Ascending aorta (tissue), 2 donors: ENCODE results near the gene FIG4. TPM values are rescaled to one million over a fixed set of nuclear protein-coding genes. Genes with fewer than 3 reads are reported as not detected.

Experiments
- DNase-seq, 2 donors: peaks; one replicate each; pipeline ENCODE4 v3.0.0-alpha.2; 2019; ENCODE audit warnings: low spot score in 2 of 2
- H3K27ac ChIP-seq, 2 donors: fragments of 200-600 bp; sonication (generic); one replicate each; pipeline ENCODE4 v1.5.1; 2016 to 2017; ENCODE audit warnings: mild to moderate bottlenecking in 1 of 2
- H3K27me3 ChIP-seq: fragments of 200-600 bp; sonication (generic); one replicate; pipeline ENCODE4 v1.5.1; 2017
- H3K36me3 ChIP-seq, 2 donors: fragments of 200-600 bp; sonication (generic); one replicate each; pipeline ENCODE4 v1.5.1; 2016
- H3K4me1 ChIP-seq, 2 donors: fragments of 200-600 bp; sonication (generic); one replicate each; pipeline ENCODE4 v1.5.1; 2016 to 2017; ENCODE audit warnings: mild to moderate bottlenecking in 1 of 2
- H3K4me3 ChIP-seq, 2 donors: fragments of 200-600 bp; sonication (generic); one replicate each; pipeline ENCODE4 v1.5.1; 2016 to 2017; ENCODE audit warnings: mild to moderate bottlenecking in 1 of 2
- H3K9me3 ChIP-seq, 2 donors: fragments of 200-600 bp; sonication (generic); one replicate each; pipeline ENCODE4 v1.5.1; 2016
- CTCF ChIP-seq, 3 experiments: fragments of 200-600 bp in 2 of 3; fragments of 450-650 bp in 1 of 3; sonication (generic) in 2 of 3; IDR thresholded peaks; one replicate each; pipeline ENCODE4 v1.5.1; 2016 to 2019; ENCODE audit warnings: antibody characterized with exemption in 3 of 3, mild to moderate bottlenecking in 1 of 3, moderate library complexity in 1 of 3
- intact Hi-C: fragments of 100-400 bp; cut with DNase I; formaldehyde crosslinking; loops from one replicate; pipeline ENCODE4 v1.15.1; 2023
- total RNA-seq: library from RNA; depleted of rRNA; stranded (reverse); fragments of >200 nt; gene quantifications from one replicate; pipeline ENCODE4 v1.1.0, GENCODE V29; 2016

The FIG4 gene
- total RNA-seq, 1 donor from 2014 or later, result 27.9 TPM

GRCh38 chr6:109874086-109874485 is 183.0 kb downstream of the FIG4 start:
- intact Hi-C loops, result no loop called here

DNA sequence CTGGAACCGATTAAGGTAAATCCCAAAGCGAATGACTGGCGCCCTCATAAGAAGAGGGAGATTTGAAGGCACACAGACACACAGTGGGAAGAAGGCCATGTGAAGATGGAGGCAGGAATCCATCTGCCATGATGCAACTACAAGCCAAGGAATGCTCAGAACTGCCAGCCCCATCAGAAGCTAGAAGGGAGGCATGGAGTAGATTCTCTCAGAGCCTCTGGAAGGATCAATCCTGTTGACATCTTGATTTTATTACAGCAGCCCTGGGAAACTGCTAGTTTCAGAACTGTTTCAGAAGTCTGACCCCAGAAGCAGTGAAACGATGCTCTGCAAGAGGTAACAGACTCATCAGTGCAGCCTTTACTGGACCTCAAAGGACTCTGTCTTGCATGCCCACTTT is 183.5 kb downstream of the FIG4 start:
- intact Hi-C loops, result no loop called here

More at GRCh38 chr6:109874086-109874485, 183.0 kb downstream of the FIG4 start:
- no peaks in the 10 kb centered on the region for H3K27me3 ChIP-seq
- H3K4me3 ChIP-seq, result no peak overlapping the region
- TF ChIP-seq CTCF (IDR thresholded peaks at IDR 0.05), result no peak
- no peaks in the 10 kb centered on the region for H3K36me3 ChIP-seq
- no peaks in the 10 kb centered on the region for H3K9me3 ChIP-seq
- no peaks in the 10 kb centered on the region for H3K4me1 ChIP-seq
- DNase-seq, result peak in 1 of 2 donors; percentile 21
- H3K27ac ChIP-seq, result no peak overlapping the region

More for the DNA sequence above, 183.5 kb downstream of the FIG4 start:
- H3K27ac ChIP-seq, result no peak overlapping the region
- H3K4me3 ChIP-seq, result no peak overlapping the region
- no peaks in the 10 kb centered on the region for H3K27me3 ChIP-seq
- no peak for DNase-seq
- no peaks in the 10 kb centered on the region for H3K4me1 ChIP-seq
- no peaks in the 10 kb centered on the region for H3K9me3 ChIP-seq
- no peak for TF ChIP-seq CTCF (IDR thresholded peaks at IDR 0.05)
- no peaks in the 10 kb centered on the region for H3K36me3 ChIP-seq

Other genes starting within 250 kb of the FIG4 start
- gene MICAL1, start 235.5 kb upstream of the FIG4 start, total RNA-seq, result 55.6 TPM
- 10.2 TPM for gene ZBTB24, start 208.1 kb upstream of the FIG4 start, total RNA-seq
- gene AK9, start 94 bp upstream of the FIG4 start, total RNA-seq, result 0.75 TPM